AG09309 (cell line): Measurements from ENCODE around the gene DCLRE1B.

Experiments
- DNase-seq: peaks from one replicate; pipeline ENCODE4 v3.0.0-alpha.2; 2010; ENCODE audit warnings: low read depth
- H3K4me3 ChIP-seq: 2 replicates; pipeline ENCODE4 v1.5.1; 2011; ENCODE audit warnings: mild to moderate bottlenecking, low read depth, low read length, moderate library complexity; ENCODE audit not compliant: control insufficient read depth
- CTCF ChIP-seq: IDR thresholded peaks from 2 replicates; pipeline ENCODE4 v1.5.1; 2011; ENCODE audit warnings: mild to moderate bottlenecking, low read depth, low read length, inconsistent platforms; ENCODE audit not compliant: insufficient read depth, control insufficient read depth; ENCODE audit errors: missing control alignments

The DCLRE1B gene

GRCh38 chr1:113886417-113887401 lies 18.4 kb upstream of the DCLRE1B start:
- H3K4me3 ChIP-seq = no peak overlapping the region
- no peak for TF ChIP-seq CTCF

GRCh38 chr1:113887402-113888175 lies 17.5 kb upstream of the DCLRE1B start, which contains the start of gene BCL2L15:
BCL2L15 (minus strand) TSS chr1:113887581; CDS start chr1:113887375, 206 bp downstream.
- TF ChIP-seq CTCF = no peak
- DNase-seq = no peak
- no peak within 1 kb of the TSS for H3K4me3 ChIP-seq

More at GRCh38 chr1:113886417-113887401, 18.4 kb upstream of the DCLRE1B start:
- no peak for DNase-seq

- no peak overlapping the region for H3K4me3 ChIP-seq
- no peak for TF ChIP-seq CTCF
- DNase-seq = no peak
These were observed 14.3 kb upstream of the DCLRE1B start for GRCh38 chr1:113890816-113891215.

- no peak for DNase-seq
- no peak overlapping the region for H3K4me3 ChIP-seq
- no peak for TF ChIP-seq CTCF
These were observed 13.4 kb upstream of the DCLRE1B start for GRCh38 chr1:113891631-113892220.

GRCh38 chr1:113893267-113893666 lies 11.9 kb upstream of the DCLRE1B start:
- DNase-seq = no peak
- TF ChIP-seq CTCF = no peak
- H3K4me3 ChIP-seq = no peak overlapping the region

- H3K4me3 ChIP-seq = no peak overlapping the region
- no peak for DNase-seq
- TF ChIP-seq CTCF = no peak
These were observed 10.0 kb upstream of the DCLRE1B start for GRCh38 chr1:113895098-113895497.
